ACC112 (cell line): ENCODE data around the gene SLC25A34.

Experiments used
- H2AFZ ChIP-seq: fragments of 200-600 bp; sonication (generic); one replicate; pipeline ENCODE4 v1.6.0; 2017; ENCODE audit warnings: antibody characterized with exemption, low read length; ENCODE audit not compliant: unreplicated experiment
- H3K27ac ChIP-seq: fragments of 200-600 bp; sonication (generic); 2 replicates; pipeline ENCODE4 v1.5.1; 2014; ENCODE audit warnings: low read depth, mild to moderate bottlenecking, antibody characterized with exemption, low read length, moderate library complexity
- H3K27me3 ChIP-seq: fragments of 200-600 bp; sonication (generic); 2 replicates; pipeline ENCODE4 v1.6.1; 2014; ENCODE audit warnings: mild to moderate bottlenecking, antibody characterized with exemption, low read length, moderate library complexity, mixed read lengths; ENCODE audit not compliant: insufficient read depth
- H3K36me3 ChIP-seq: fragments of 200-600 bp; sonication (generic); 2 replicates; pipeline ENCODE4 v1.6.1; 2016; ENCODE audit warnings: mild to moderate bottlenecking, antibody characterized with exemption, low read length, moderate library complexity, mixed read lengths; ENCODE audit not compliant: insufficient read depth
- H3K4me1 ChIP-seq: fragments of 200-600 bp; sonication (generic); one replicate; pipeline ENCODE4 v1.6.1; 2016; ENCODE audit warnings: low read length, mixed read lengths; ENCODE audit not compliant: insufficient read depth, unreplicated experiment, control insufficient read depth
- H3K4me3 ChIP-seq: fragments of 200-600 bp; sonication (generic); 2 replicates; pipeline ENCODE4 v1.5.1; 2014; ENCODE audit warnings: mild to moderate bottlenecking, low read depth, low read length
- H3K79me2 ChIP-seq: fragments of 200-600 bp; sonication (generic); one replicate; pipeline ENCODE4 v1.6.0; 2016; ENCODE audit warnings: low read length; ENCODE audit not compliant: control insufficient read depth, unreplicated experiment, insufficient read depth

Gene SLC25A34

GRCh38 chr1:15701784-15702183, 34.3 kb upstream of the SLC25A34 start:
- Histone ChIP-seq H3K27ac (no peak overlapping the region), H3K4me1 (peaks cover 18% of the 10 kb centered on the region), H3K79me2 (peaks cover 55% of the 10 kb centered on the region), H3K4me3 (no peak overlapping the region), H2AFZ (no peak overlapping the region), H3K36me3 (peaks cover 6% of the 10 kb centered on the region; the same call in 1 of the 2 replicates), H3K27me3 (no peaks in the 10 kb centered on the region)

- H3K79me2 ChIP-seq, result peaks cover 53% of the 10 kb centered on the region
- H3K27me3 ChIP-seq, result no peaks in the 10 kb centered on the region
- peak overlapping the region; percentile 57 for H3K4me3 ChIP-seq
- peak overlapping the region; percentile 89 for H3K27ac ChIP-seq
- peaks cover 6% of the 10 kb centered on the region; the same call in 1 of the 2 replicates for H3K36me3 ChIP-seq
- peaks cover 18% of the 10 kb centered on the region for H3K4me1 ChIP-seq
- H2AFZ ChIP-seq, result peak overlapping the region; percentile 48
Measured at GRCh38 chr1:15702722-15703550, 33.1 kb upstream of the SLC25A34 start.

- H3K36me3 ChIP-seq, result peaks cover 6% of the 10 kb centered on the region; the same call in 1 of the 2 replicates
- H2AFZ ChIP-seq, result peak overlapping the region; percentile 48
- peak overlapping the region; percentile 89 for H3K27ac ChIP-seq
- H3K4me1 ChIP-seq, result peaks cover 18% of the 10 kb centered on the region
- no peaks in the 10 kb centered on the region for H3K27me3 ChIP-seq
- H3K79me2 ChIP-seq, result peaks cover 58% of the 10 kb centered on the region
- H3K4me3 ChIP-seq, result peak overlapping the region; percentile 57
Measured at GRCh38 chr1:15703562-15703961, 32.5 kb upstream of the SLC25A34 start.

- H3K36me3 ChIP-seq, result peaks cover 6% of the 10 kb centered on the region; the same call in 1 of the 2 replicates
- H3K79me2 ChIP-seq, result peaks cover 68% of the 10 kb centered on the region
- no peaks in the 10 kb centered on the region for H3K27me3 ChIP-seq
- no peak overlapping the region for H3K4me3 ChIP-seq
- H3K27ac ChIP-seq, result peak overlapping the region; percentile 89
- H2AFZ ChIP-seq, result no peak overlapping the region
- peaks cover 18% of the 10 kb centered on the region for H3K4me1 ChIP-seq
Measured at GRCh38 chr1:15704526-15705183, 31.4 kb upstream of the SLC25A34 start.

GRCh38 chr1:15705184-15705566, 30.9 kb upstream of the SLC25A34 start:
- peaks cover 67% of the 10 kb centered on the region for H3K79me2 ChIP-seq
- no peak overlapping the region for H2AFZ ChIP-seq
- H3K36me3 ChIP-seq, result peaks cover 6% of the 10 kb centered on the region; the same call in 1 of the 2 replicates
- no peak overlapping the region for H3K4me3 ChIP-seq
- peaks cover 18% of the 10 kb centered on the region for H3K4me1 ChIP-seq
- H3K27ac ChIP-seq, result no peak overlapping the region
- no peaks in the 10 kb centered on the region for H3K27me3 ChIP-seq

- Histone ChIP-seq H3K4me3 (no peak overlapping the region), H2AFZ (no peak overlapping the region), H3K36me3 (peaks cover 6% of the 10 kb centered on the region; the same call in 1 of the 2 replicates), H3K27me3 (no peaks in the 10 kb centered on the region), H3K27ac (no peak overlapping the region), H3K79me2 (peaks cover 72% of the 10 kb centered on the region), H3K4me1 (peaks cover 18% of the 10 kb centered on the region)
Measured at GRCh38 chr1:15706751-15707150, 29.3 kb upstream of the SLC25A34 start.

GRCh38 chr1:15707239-15707925, 28.7 kb upstream of the SLC25A34 start:
- H3K79me2 ChIP-seq, result peaks cover 73% of the 10 kb centered on the region
- no peaks in the 10 kb centered on the region for H3K27me3 ChIP-seq
- H3K36me3 ChIP-seq, result peaks cover 6% of the 10 kb centered on the region; the same call in 1 of the 2 replicates
- H3K27ac ChIP-seq, result no peak overlapping the region
- H3K4me1 ChIP-seq, result peaks cover 18% of the 10 kb centered on the region
- H2AFZ ChIP-seq, result no peak overlapping the region
- no peak overlapping the region for H3K4me3 ChIP-seq

- H3K79me2 ChIP-seq, result peaks cover 73% of the 10 kb centered on the region
- peaks cover 6% of the 10 kb centered on the region; the same call in 1 of the 2 replicates for H3K36me3 ChIP-seq
Measured at GRCh38 chr1:15708486-15709137, 27.4 kb upstream of the SLC25A34 start.

GRCh38 chr1:15709226-15709625, 26.8 kb upstream of the SLC25A34 start:
- Histone ChIP-seq H3K36me3 (peaks cover 6% of the 10 kb centered on the region; the same call in 1 of the 2 replicates), H3K27ac (no peak overlapping the region), H3K4me1 (peaks cover 4% of the 10 kb centered on the region), H3K4me3 (no peak overlapping the region), H2AFZ (no peak overlapping the region), H3K27me3 (no peaks in the 10 kb centered on the region), H3K79me2 (peaks cover 68% of the 10 kb centered on the region)

More at GRCh38 chr1:15708486-15709137, 27.4 kb upstream of the SLC25A34 start:
- H3K4me1 ChIP-seq, result peaks cover 10% of the 10 kb centered on the region
- H3K27me3 ChIP-seq, result no peaks in the 10 kb centered on the region
- H2AFZ ChIP-seq, result no peak overlapping the region
- no peak overlapping the region for H3K27ac ChIP-seq
- no peak overlapping the region for H3K4me3 ChIP-seq

- Histone ChIP-seq H3K36me3 (no peaks in the 10 kb centered on the region), H3K27me3 (no peaks in the 10 kb centered on the region), H2AFZ (no peak overlapping the region), H3K4me1 (no peaks in the 10 kb centered on the region), H3K27ac (no peak overlapping the region), H3K79me2 (peaks cover 44% of the 10 kb centered on the region), H3K4me3 (no peak overlapping the region)
Measured at GRCh38 chr1:15712168-15712567, 23.9 kb upstream of the SLC25A34 start.
